HCT116 (cell line): ENCODE data around the gene TRAPPC12. TPM values are rescaled to one million over a fixed set of nuclear protein-coding genes. Genes with fewer than 3 reads are reported as not detected.
A peak's percentile ranks its signal among the peaks of the same experiment; 100 is the strongest.

Experiments used
- ATAC-seq: fragments of 200-7000 bp; cut with Tn5 transposase; 2 replicates; pipeline ENCODE4 v1.9.1; 2020; ENCODE audit warnings: mild to moderate bottlenecking, moderate library complexity
- BruUV-seq: library from RNA; stranded (reverse); fragments of 400-500 nt; replicated peaks from 2 replicates; lab custom pipeline; 2021; lab: Mats Ljungman, UMichigan
- CTCF ChIA-PET: fragments of 300-600 bp; sonication (Branson Sonifier 250); formaldehyde crosslinking; loops from one replicate; lab custom pipeline; 2021; ENCODE audit warnings: antibody characterized with exemption; lab: Charles Lee
- POLR2A ChIA-PET: fragments of 300-600, 350-600 bp; sonication (Branson Sonifier 250); formaldehyde crosslinking; loops from one replicate; lab custom pipeline; 2021; ENCODE audit warnings: antibody characterized with exemption; lab: Charles Lee
- RAD21 ChIA-PET, 2 experiments: fragments of 300-600 bp; sonication (Branson Sonifier 250); formaldehyde crosslinking; loops; one replicate each; lab custom pipeline; 2023; ENCODE audit warnings: low total read pairs in 2 of 2; ENCODE audit not compliant: uncharacterized antibody in 2 of 2, unreplicated experiment in 2 of 2, low non-redundant PET in 1 of 2; lab: Charles Lee
- DNase-seq: peaks from one replicate; pipeline ENCODE4 v3.0.0-alpha.2; 2010; ENCODE audit warnings: low read depth, low spot score
- H2AFZ ChIP-seq: fragments of 200-600 bp; shearing (Covaris generic), sonication (generic); 2 replicates; pipeline ENCODE4 v1.6.1; 2017; ENCODE audit warnings: low read depth, mixed run types, mixed read lengths, antibody characterized with exemption, low read length; ENCODE audit not compliant: poor library complexity, severe bottlenecking
- H3K27ac ChIP-seq: 2 replicates; pipeline ENCODE4 v1.5.1; 2012; ENCODE audit warnings: low read depth, low read length
- H3K27me3 ChIP-seq: fragments of 200-600 bp; sonication (generic); 2 replicates; pipeline ENCODE4 v1.6.1; 2016; ENCODE audit warnings: mixed run types, low read length, mixed read lengths; ENCODE audit not compliant: insufficient read depth
- H3K36me3 ChIP-seq, 2 experiments: fragments of 200-500 bp in 1 of 2; fragments of 200-600 bp in 1 of 2; sonication (Bioruptor generic) in 1 of 2; sonication (generic) in 1 of 2; 2 replicates each; pipeline versions ENCODE4 v1.5.1 to v1.6.1; 2014 to 2016; ENCODE audit warnings: low read length in 2 of 2, inconsistent platforms in 1 of 2, mixed read lengths in 1 of 2, mixed run types in 1 of 2; ENCODE audit not compliant: insufficient read depth in 2 of 2, control insufficient read depth in 1 of 2
- H3K4me1 ChIP-seq, 2 experiments: fragments of 200-600 bp in 1 of 2; sonication (generic) in 1 of 2; 2 replicates each; pipeline versions ENCODE4 v1.5.1 to v1.6.1; 2012 to 2017; ENCODE audit warnings: low read length in 2 of 2, inconsistent platforms in 1 of 2, mild to moderate bottlenecking in 1 of 2, mixed read lengths in 1 of 2, mixed run types in 1 of 2, moderate library complexity in 1 of 2; ENCODE audit not compliant: insufficient read depth in 2 of 2, control insufficient read depth in 1 of 2
- H3K4me2 ChIP-seq: fragments of 200-600 bp; sonication (generic); 2 replicates; pipeline ENCODE4 v1.6.1; 2017; ENCODE audit warnings: mixed run types, low read length, mixed read lengths
- H3K4me3 ChIP-seq, 2 experiments: fragments of 200-600 bp in 1 of 2; sonication (generic) in 1 of 2; replicated peaks in 1 of 2; 2 replicates each; pipeline ENCODE4 v1.5.1; 2011 to 2016; ENCODE audit warnings: low read length in 2 of 2, control low read depth in 1 of 2, low read depth in 1 of 2, mild to moderate bottlenecking in 1 of 2, mixed read lengths in 1 of 2, mixed run types in 1 of 2
- H3K79me2 ChIP-seq: fragments of 200-600 bp; sonication (generic); 2 replicates; pipeline ENCODE4 v1.6.1; 2017; ENCODE audit warnings: mild to moderate bottlenecking, mixed run types, low read length, moderate library complexity, mixed read lengths; ENCODE audit not compliant: insufficient read depth
- H3K9ac ChIP-seq: fragments of 200-600 bp; sonication (generic); 2 replicates; pipeline ENCODE4 v1.6.1; 2016; ENCODE audit warnings: low read length, mixed read lengths
- H3K9me2 ChIP-seq: fragments of 200-600 bp; sonication (generic), shearing (Covaris generic); 2 replicates; pipeline ENCODE4 v1.6.1; 2017; ENCODE audit warnings: mixed run types, mild to moderate bottlenecking, moderate library complexity; ENCODE audit not compliant: insufficient read depth
- H3K9me3 ChIP-seq, 2 experiments: fragments of 200-500 bp in 1 of 2; fragments of 200-600 bp in 1 of 2; sonication (Bioruptor generic) in 1 of 2; sonication (generic) in 1 of 2; 2 replicates each; pipeline ENCODE4 v1.6.1; 2014 to 2017; ENCODE audit warnings: low read length in 2 of 2, mixed read lengths in 2 of 2, inconsistent platforms in 1 of 2, low read depth in 1 of 2, mild to moderate bottlenecking in 1 of 2, mixed run types in 1 of 2, moderate library complexity in 1 of 2; ENCODE audit not compliant: control insufficient read depth in 1 of 2, insufficient read depth in 1 of 2
- H4K20me1 ChIP-seq: fragments of 200-600 bp; sonication (generic), shearing (Covaris generic); 2 replicates; pipeline ENCODE4 v1.6.1; 2017; ENCODE audit warnings: mixed run types, mild to moderate bottlenecking, moderate library complexity; ENCODE audit not compliant: insufficient read depth
- CBX3 ChIP-seq: IDR thresholded peaks from 2 replicates; pipeline ENCODE4 v1.6.1; 2012; ENCODE audit warnings: low read depth
- CTCF ChIP-seq, 3 experiments: fragments of 200-600 bp in 1 of 3; sonication (generic) in 1 of 3; IDR thresholded peaks in 2 of 3; conservative IDR thresholded peaks in 1 of 3; 2 replicates each; pipeline ENCODE4 v1.5.1; 2012 to 2017; ENCODE audit warnings: low read depth in 2 of 3, low read length in 2 of 3, antibody characterized with exemption in 1 of 3, borderline replicate concordance in 1 of 3, control low read depth in 1 of 3, mild to moderate bottlenecking in 1 of 3, mixed read lengths in 1 of 3, mixed run types in 1 of 3, moderate library complexity in 1 of 3; ENCODE audit not compliant: insufficient read depth in 1 of 3
- EGR1 ChIP-seq: IDR thresholded peaks from 2 replicates; pipeline ENCODE4 v1.6.1; 2012; ENCODE audit warnings: low read depth
- ELF1 ChIP-seq: IDR thresholded peaks from 2 replicates; pipeline ENCODE4 v1.6.1; 2012; ENCODE audit warnings: low read depth, borderline replicate concordance
- EZH2 ChIP-seq: fragments of 200-600 bp; sonication (generic); IDR thresholded peaks from 2 replicates; pipeline ENCODE4 v1.6.1; 2017; ENCODE audit warnings: antibody characterized with exemption, mixed run types
- MAX ChIP-seq: IDR thresholded peaks from 2 replicates; pipeline ENCODE4 v1.6.1; 2012
- POLR2AphosphoS5 ChIP-seq: IDR thresholded peaks from 2 replicates; pipeline ENCODE4 v1.6.1; 2011; ENCODE audit warnings: mild to moderate bottlenecking, low read depth, low read length, moderate library complexity
- RAD21 ChIP-seq: IDR thresholded peaks from 2 replicates; pipeline ENCODE4 v1.6.1; 2012; ENCODE audit warnings: low read depth, mild to moderate bottlenecking
- REST ChIP-seq: IDR thresholded peaks from 2 replicates; pipeline ENCODE4 v1.6.1; 2012; ENCODE audit warnings: low read depth
- SIN3A ChIP-seq: IDR thresholded peaks from 2 replicates; pipeline ENCODE4 v1.6.1; 2012; ENCODE audit warnings: low read depth
- SP1 ChIP-seq: IDR thresholded peaks from 2 replicates; pipeline ENCODE4 v1.6.1; 2012; ENCODE audit warnings: low read depth
- SRF ChIP-seq: IDR thresholded peaks from 2 replicates; pipeline ENCODE4 v1.6.1; 2012; ENCODE audit warnings: low read depth
- TCF7L2 ChIP-seq: IDR thresholded peaks from 2 replicates; pipeline ENCODE4 v1.7.0; 2011; ENCODE audit warnings: borderline replicate concordance, inconsistent platforms; ENCODE audit not compliant: insufficient read depth, insufficient read length; ENCODE audit errors: extremely low read depth
- ZBTB33 ChIP-seq: IDR thresholded peaks from 2 replicates; pipeline ENCODE4 v1.6.1; 2011; ENCODE audit warnings: mild to moderate bottlenecking, low read length, moderate library complexity; ENCODE audit not compliant: insufficient replicate concordance; ENCODE audit errors: extremely low read depth
- ZFX ChIP-seq: fragments of 450-650 bp; IDR thresholded peaks from 2 replicates; pipeline ENCODE4 v1.6.1; 2017
- intact Hi-C: fragments of 100-400 bp; cut with micrococcal nuclease; formaldehyde crosslinking; loops from 2 replicates; pipeline ENCODE4 v1.10.0; 2022
- total RNA-seq: library from RNA; stranded (reverse); gene quantifications from one replicate; pipeline ENCODE4 v1.2.1, GENCODE V29; 2021; ENCODE audit not compliant: unreplicated experiment

Gene TRAPPC12
- total RNA-seq, 1 experiment from 2014 or later, result 47.4 TPM

GRCh38 chr2:3493615-3494007 lies 114.1 kb downstream of the TRAPPC12 start:
- TF ChIP-seq EGR1 (no peak), ELF1 (no peak), CTCF (IDR thresholded peaks at IDR 0.05 in 2 of 3, conservative IDR thresholded peaks at IDR 0.05 in 1 of 3; ENCODE audit: borderline replicate concordance in 1 of 3, insufficient read depth in 1 of 3, low read depth in 2 of 3, low read length in 2 of 3) (no peak), POLR2AphosphoS5 (no peak), MAX (no peak), ZFX (no peak), RAD21 (no peak), TCF7L2 (no peak), ZBTB33 (no peak), SRF (no peak), REST (no peak), EZH2 (no peak), SP1 (no peak), CBX3 (no peak), SIN3A (no peak)
- no peak overlapping the region for H3K9ac ChIP-seq
- no peak for DNase-seq
- intact Hi-C loops, result no loop called here
- ATAC-seq, result peak; percentile 67
- H4K20me1 ChIP-seq, result no peaks in the 10 kb centered on the region
- H3K27ac ChIP-seq, result no peak overlapping the region
- no peaks in the 10 kb centered on the region for H3K4me1 ChIP-seq
- no peaks in the 10 kb centered on the region for H3K9me2 ChIP-seq
- RAD21 ChIA-PET, result no interaction called here
- CTCF ChIA-PET, result no interaction called here
- H3K9me3 ChIP-seq, result no peaks in the 10 kb centered on the region
- H3K27me3 ChIP-seq, result no peaks in the 10 kb centered on the region
- H2AFZ ChIP-seq, result no peak overlapping the region
- H3K4me2 ChIP-seq, result no peak overlapping the region
- H3K36me3 ChIP-seq, result no peaks in the 10 kb centered on the region
- POLR2A ChIA-PET, result no interaction called here
- no peaks in the 10 kb centered on the region for H3K79me2 ChIP-seq
- H3K4me3 ChIP-seq, result no peak overlapping the region
- no TSS peak for BruUV-seq
